OCI-LY7 (cell line): ENCODE measurements around the gene NDUFA12. TPM values are rescaled to one million over a fixed set of nuclear protein-coding genes. Genes with fewer than 3 reads are reported as not detected.

Experiments used
- BruUV-seq: library from RNA; stranded (reverse); fragments of 400-500 nt; replicated peaks from 2 replicates; lab custom pipeline; 2021; lab: Mats Ljungman, UMichigan
- CTCF ChIA-PET: fragments of 300-600 bp; sonication (Branson Sonifier 250); formaldehyde crosslinking; loops from one replicate; lab custom pipeline; 2022; ENCODE audit warnings: antibody characterized with exemption; ENCODE audit not compliant: unreplicated experiment; lab: Charles Lee
- POLR2A ChIA-PET: fragments of 300-600 bp; sonication (Branson Sonifier 250); formaldehyde crosslinking; loops from one replicate; lab custom pipeline; 2022; ENCODE audit warnings: antibody characterized with exemption; lab: Charles Lee
- DNase-seq: peaks from one replicate; pipeline ENCODE4 v3.0.0-alpha.2; 2015; ENCODE audit warnings: low spot score
- H2AFZ ChIP-seq: fragments of 200-600 bp; sonication (generic), shearing (Covaris generic); 2 replicates; pipeline ENCODE4 v1.6.1; 2014; ENCODE audit warnings: mild to moderate bottlenecking, antibody characterized with exemption, low read length, moderate library complexity
- H3K27ac ChIP-seq: fragments of 200-600 bp; sonication (generic); 2 replicates; pipeline ENCODE4 v1.5.1; 2014; ENCODE audit warnings: mixed run types, low read depth, mild to moderate bottlenecking, moderate library complexity, low read length, inconsistent platforms; ENCODE audit not compliant: poor library complexity, severe bottlenecking
- H3K36me3 ChIP-seq: fragments of 200-600 bp; sonication (generic); 2 replicates; pipeline ENCODE4 v1.6.1; 2014; ENCODE audit warnings: mild to moderate bottlenecking, antibody characterized with exemption, low read length, moderate library complexity, mixed read lengths; ENCODE audit not compliant: insufficient read depth
- H3K4me1 ChIP-seq: fragments of 200-600 bp; sonication (generic); 2 replicates; pipeline ENCODE4 v1.5.1; 2014; ENCODE audit warnings: mild to moderate bottlenecking, low read length; ENCODE audit not compliant: insufficient read depth, poor library complexity, severe bottlenecking
- H3K4me2 ChIP-seq: fragments of 200-600 bp; sonication (generic); 2 replicates; pipeline ENCODE4 v1.6.1; 2014; ENCODE audit warnings: mild to moderate bottlenecking, low read length
- H3K4me3 ChIP-seq: fragments of 200-600 bp; sonication (generic); 2 replicates; pipeline ENCODE4 v1.5.1; 2014; ENCODE audit warnings: mild to moderate bottlenecking, low read depth, low read length; ENCODE audit not compliant: poor library complexity, severe bottlenecking
- H3K79me2 ChIP-seq: fragments of 200-600 bp; sonication (generic); 2 replicates; pipeline ENCODE4 v1.6.1; 2016; ENCODE audit warnings: low read depth, mild to moderate bottlenecking, low read length, moderate library complexity, mixed read lengths; ENCODE audit not compliant: insufficient read depth
- H3K9me2 ChIP-seq: fragments of 200-600 bp; sonication (generic); 2 replicates; pipeline ENCODE4 v1.6.1; 2016; ENCODE audit warnings: mild to moderate bottlenecking, low read length, mixed read lengths; ENCODE audit not compliant: insufficient read depth
- H3K9me3 ChIP-seq: fragments of 200-600 bp; sonication (generic); 2 replicates; pipeline ENCODE4 v1.6.1; 2014; ENCODE audit warnings: mild to moderate bottlenecking, mixed run types, low read length, mixed read lengths
- H4K20me1 ChIP-seq: fragments of 200-600 bp; sonication (generic); 2 replicates; pipeline ENCODE4 v1.6.1; 2014; ENCODE audit warnings: mild to moderate bottlenecking, antibody characterized with exemption, low read length, moderate library complexity, mixed read lengths; ENCODE audit not compliant: insufficient read depth
- EZH2phosphoT487 ChIP-seq: fragments of 200-600 bp; sonication (generic); IDR thresholded peaks from 2 replicates; pipeline ENCODE4 v1.6.1; 2018; ENCODE audit warnings: low read depth, borderline replicate concordance, mild to moderate bottlenecking, mixed run types, antibody characterized with exemption, low read length, moderate library complexity, mixed read lengths
- intact Hi-C: fragments of 100-400 bp; cut with micrococcal nuclease; formaldehyde crosslinking; loops from one replicate; pipeline ENCODE4 v1.10.0; 2022; ENCODE audit not compliant: unreplicated experiment
- total RNA-seq, 2 experiments: library from RNA; depleted of rRNA in 1 of 2; stranded (reverse); fragments of >200 nt in 1 of 2; shearing (Covaris generic) in 1 of 2; gene quantifications; 2 replicates each; pipeline ENCODE4 v1.2.3, GENCODE V29; 2014 to 2022
- TF ChIP-seq, protein P1 (sequence below): fragments of 200-600 bp; sonication (generic); conservative IDR thresholded peaks from 2 replicates; pipeline ENCODE4 v1.5.1; 2014; ENCODE audit warnings: mild to moderate bottlenecking, antibody characterized with exemption, low read length, moderate library complexity, mixed read lengths

The NDUFA12 gene
- total RNA-seq, 2 experiments from 2014 or later: 127 to 147 TPM

DNA sequence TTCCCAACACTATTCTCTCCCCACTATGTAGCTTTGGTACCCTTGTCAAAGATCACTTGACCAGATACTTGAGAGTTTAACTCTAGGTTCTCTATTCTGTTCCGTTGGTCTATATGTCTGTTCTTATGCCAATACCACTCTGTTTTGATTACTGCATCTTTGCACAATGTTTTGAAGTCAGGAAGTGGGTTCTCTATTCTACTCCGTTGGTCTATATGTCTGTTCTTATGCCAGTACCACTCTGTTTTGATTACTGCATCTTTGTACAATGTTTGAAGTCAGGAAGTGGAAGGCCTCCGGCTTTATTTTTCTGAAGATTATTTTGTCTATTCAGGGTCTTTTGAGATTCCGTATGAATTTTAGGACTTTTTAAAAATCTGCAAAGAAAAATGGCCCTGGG, 2.7 kb upstream of the NDUFA12 start:
- Histone ChIP-seq H3K27ac (no peak overlapping the region), H4K20me1 (no peaks in the 10 kb centered on the region), H3K9me3 (peaks cover 23% of the 10 kb centered on the region; the same call in 1 of the 2 replicates), H3K4me3 (no peak overlapping the region), H3K4me1 (peaks cover 9% of the 10 kb centered on the region), H3K79me2 (peaks cover 13% of the 10 kb centered on the region), H3K4me2 (no peak overlapping the region), H3K36me3 (peaks cover 7% of the 10 kb centered on the region), H2AFZ (no peak overlapping the region), H3K9me2 (no peaks in the 10 kb centered on the region)
- POLR2A ChIA-PET: interaction anchor here (0.7 kb wide), 2 partner anchors 229 to 314 kb away, joined by 3 read pairs; no protein-coding TSS in a partner anchor
- CTCF ChIA-PET: no interaction called here
- BruUV-seq: no TSS peak
- no peak for TF ChIP-seq EZH2phosphoT487
- TF ChIP-seq, protein P1, sequence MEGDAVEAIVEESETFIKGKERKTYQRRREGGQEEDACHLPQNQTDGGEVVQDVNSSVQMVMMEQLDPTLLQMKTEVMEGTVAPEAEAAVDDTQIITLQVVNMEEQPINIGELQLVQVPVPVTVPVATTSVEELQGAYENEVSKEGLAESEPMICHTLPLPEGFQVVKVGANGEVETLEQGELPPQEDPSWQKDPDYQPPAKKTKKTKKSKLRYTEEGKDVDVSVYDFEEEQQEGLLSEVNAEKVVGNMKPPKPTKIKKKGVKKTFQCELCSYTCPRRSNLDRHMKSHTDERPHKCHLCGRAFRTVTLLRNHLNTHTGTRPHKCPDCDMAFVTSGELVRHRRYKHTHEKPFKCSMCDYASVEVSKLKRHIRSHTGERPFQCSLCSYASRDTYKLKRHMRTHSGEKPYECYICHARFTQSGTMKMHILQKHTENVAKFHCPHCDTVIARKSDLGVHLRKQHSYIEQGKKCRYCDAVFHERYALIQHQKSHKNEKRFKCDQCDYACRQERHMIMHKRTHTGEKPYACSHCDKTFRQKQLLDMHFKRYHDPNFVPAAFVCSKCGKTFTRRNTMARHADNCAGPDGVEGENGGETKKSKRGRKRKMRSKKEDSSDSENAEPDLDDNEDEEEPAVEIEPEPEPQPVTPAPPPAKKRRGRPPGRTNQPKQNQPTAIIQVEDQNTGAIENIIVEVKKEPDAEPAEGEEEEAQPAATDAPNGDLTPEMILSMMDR: no peak
- DNase-seq: no peak
- intact Hi-C loops: no loop called here

DNA sequence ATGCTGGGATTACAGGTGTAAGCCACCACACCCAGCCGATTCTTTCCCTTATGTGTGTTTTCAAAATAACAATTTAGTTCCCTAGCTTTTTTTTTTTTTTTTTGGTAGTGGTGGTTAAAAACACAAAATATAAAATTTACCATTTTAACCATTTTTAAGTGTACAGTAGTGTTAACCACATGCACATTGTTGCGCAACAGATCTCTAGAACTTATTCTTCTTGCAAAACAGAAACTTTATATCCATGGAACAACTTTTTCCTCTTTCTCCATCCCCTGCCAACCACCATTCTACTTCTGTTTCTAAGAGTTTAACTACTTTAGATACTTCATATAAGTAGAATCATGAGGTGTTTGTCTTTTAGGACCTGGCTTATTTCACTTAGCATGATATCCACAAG, 1.1 kb upstream of the NDUFA12 start:
- Histone ChIP-seq H3K9me3 (peaks cover 23% of the 10 kb centered on the region; the same call in 1 of the 2 replicates), H3K9me2 (no peaks in the 10 kb centered on the region), H3K27ac (no peak overlapping the region), H3K36me3 (peaks cover 23% of the 10 kb centered on the region), H3K4me2 (no peak overlapping the region), H3K4me3 (no peak overlapping the region), H3K79me2 (peaks cover 27% of the 10 kb centered on the region), H4K20me1 (no peaks in the 10 kb centered on the region), H2AFZ (peak overlapping the region; percentile 63; the same call in 1 of the 2 replicates), H3K4me1 (peaks cover 21% of the 10 kb centered on the region)
- no peak for DNase-seq
- intact Hi-C loops: loop anchor here (5.0 kb wide), 1 partner anchor 1193 kb away; no protein-coding TSS in a partner anchor
- BruUV-seq: no TSS peak
- ChIA-PET POLR2A (interaction anchor here (0.6 to 3.0 kb wide), 8 partner anchors 10 to 297 kb away, joined by 3 to 27 read pairs (median 4); partner anchors contain the start of gene NR2C1), CTCF (no interaction called here)
- TF ChIP-seq, protein P1: no peak
- no peak for TF ChIP-seq EZH2phosphoT487

DNA sequence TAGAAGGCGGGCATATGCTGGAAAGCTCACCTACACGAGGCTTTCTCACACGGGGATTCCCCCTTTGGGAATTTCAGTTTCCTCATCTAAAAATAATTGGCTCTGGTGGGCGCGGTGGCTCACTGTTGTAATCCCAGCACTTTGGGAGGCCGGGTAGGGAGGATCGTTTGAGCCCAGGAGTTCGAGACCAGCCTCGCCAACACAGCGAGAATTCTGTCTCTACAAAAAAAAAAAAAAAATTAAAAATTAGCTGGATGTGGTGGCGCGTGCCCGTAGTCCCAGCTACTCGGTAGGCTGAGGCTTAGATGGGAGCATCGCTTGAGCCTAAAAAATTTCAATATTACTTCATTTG, 400 bp upstream of the NDUFA12 start:
- POLR2A ChIA-PET: interaction anchor here (0.6 to 3.0 kb wide), 18 partner anchors 9 to 568 kb away, joined by 3 to 27 read pairs (median 4); partner anchors contain the start of gene NR2C1
- peak overlapping the region; percentile 87 for H3K4me2 ChIP-seq
- H3K36me3 ChIP-seq: peaks cover 30% of the 10 kb centered on the region
- H3K4me1 ChIP-seq: peaks cover 28% of the 10 kb centered on the region
- BruUV-seq: TSS peak; percentile 87
- TF ChIP-seq EZH2phosphoT487: no peak
- TF ChIP-seq, protein P1: no peak
- H4K20me1 ChIP-seq: no peaks in the 10 kb centered on the region
- intact Hi-C loops: loop anchor here (5.0 kb wide), 1 partner anchor 1193 kb away; no protein-coding TSS in a partner anchor
- H3K27ac ChIP-seq: no peak overlapping the region
- H3K9me3 ChIP-seq: peaks cover 23% of the 10 kb centered on the region; the same call in 1 of the 2 replicates
- peak overlapping the region; percentile 63; the same call in 1 of the 2 replicates for H2AFZ ChIP-seq
- H3K9me2 ChIP-seq: no peaks in the 10 kb centered on the region
- CTCF ChIA-PET: no interaction called here
- peaks cover 34% of the 10 kb centered on the region for H3K79me2 ChIP-seq
- DNase-seq: no peak
- peak overlapping the region; percentile 80 for H3K4me3 ChIP-seq
